Measurements from ENCODE around the gene GPR37. TPM values are rescaled to one million over a fixed set of nuclear protein-coding genes. Genes with fewer than 3 reads are reported as not detected.

GPR37 gene
- total RNA-seq, 2 donors from 2014 or later = 0.19 to 0.29 TPM

GRCh38 chr7:124751027-124751426, 14.6 kb downstream of the GPR37 start:
- intact Hi-C loops (cut with DNase I) = no loop called here
- DNase-seq (ENCODE audit: low spot score) = no peak

GRCh38 chr7:124747072-124747471, 18.5 kb downstream of the GPR37 start:
- intact Hi-C loops (cut with DNase I) = no loop called here

DNA sequence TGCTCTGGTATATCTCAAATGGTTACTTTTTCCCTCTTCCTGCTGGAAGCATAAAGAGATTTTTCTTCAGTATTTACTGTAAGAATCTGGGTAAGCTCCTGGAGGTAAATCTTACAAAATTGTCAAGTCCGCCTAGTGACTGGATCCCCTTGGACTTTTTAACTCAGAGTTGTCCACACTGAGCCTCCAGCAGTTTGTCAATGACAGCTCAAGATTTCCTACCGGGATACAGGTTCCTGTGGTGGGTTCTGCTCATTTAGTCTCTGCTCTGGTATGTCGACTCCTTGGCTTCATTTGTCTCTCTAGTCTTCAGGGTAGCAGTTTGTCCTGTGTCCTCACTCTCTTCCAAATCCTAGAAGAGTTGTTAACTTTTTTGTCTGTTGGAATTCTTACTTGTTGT, 27.0 kb downstream of the GPR37 start:
- intact Hi-C loops (cut with DNase I) = no loop called here
- no peak for DNase-seq (ENCODE audit: low spot score)

More at GRCh38 chr7:124747072-124747471, 18.5 kb downstream of the GPR37 start:
- DNase-seq (ENCODE audit: low spot score) = no peak

DNA sequence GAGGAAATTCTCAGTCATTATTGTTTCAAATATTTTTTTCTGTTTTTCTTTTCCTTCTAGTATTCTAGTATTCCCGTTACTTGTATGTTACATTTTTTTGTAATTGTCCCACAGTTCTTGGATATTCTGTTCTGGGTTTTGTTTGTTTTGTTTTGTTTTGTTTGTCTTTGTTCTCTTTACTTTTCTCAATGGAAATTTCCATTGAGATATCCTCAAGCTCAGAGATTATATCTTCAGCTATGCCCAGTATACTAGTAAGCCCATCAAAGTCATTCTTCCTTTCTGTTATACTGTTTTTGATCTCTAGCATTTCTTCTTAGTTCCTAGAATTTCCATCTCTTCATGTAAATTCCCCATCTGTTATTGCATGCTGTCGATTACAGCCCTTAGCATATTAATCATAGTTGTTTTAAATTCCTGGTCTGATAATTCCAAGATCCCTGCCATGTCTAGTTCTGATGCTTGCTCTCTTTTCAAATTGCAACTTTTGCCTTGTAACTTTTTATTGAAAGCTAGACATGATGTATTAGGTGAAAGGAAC, 27.8 kb downstream of the GPR37 start:
- intact Hi-C loops (cut with DNase I) = no loop called here
- no peak for DNase-seq (ENCODE audit: low spot score)

- DNase-seq (ENCODE audit: low spot score) = no peak
- intact Hi-C loops (cut with DNase I) = no loop called here
Observed at GRCh38 chr7:124728610-124729009, 37.0 kb downstream of the GPR37 start.

DNA sequence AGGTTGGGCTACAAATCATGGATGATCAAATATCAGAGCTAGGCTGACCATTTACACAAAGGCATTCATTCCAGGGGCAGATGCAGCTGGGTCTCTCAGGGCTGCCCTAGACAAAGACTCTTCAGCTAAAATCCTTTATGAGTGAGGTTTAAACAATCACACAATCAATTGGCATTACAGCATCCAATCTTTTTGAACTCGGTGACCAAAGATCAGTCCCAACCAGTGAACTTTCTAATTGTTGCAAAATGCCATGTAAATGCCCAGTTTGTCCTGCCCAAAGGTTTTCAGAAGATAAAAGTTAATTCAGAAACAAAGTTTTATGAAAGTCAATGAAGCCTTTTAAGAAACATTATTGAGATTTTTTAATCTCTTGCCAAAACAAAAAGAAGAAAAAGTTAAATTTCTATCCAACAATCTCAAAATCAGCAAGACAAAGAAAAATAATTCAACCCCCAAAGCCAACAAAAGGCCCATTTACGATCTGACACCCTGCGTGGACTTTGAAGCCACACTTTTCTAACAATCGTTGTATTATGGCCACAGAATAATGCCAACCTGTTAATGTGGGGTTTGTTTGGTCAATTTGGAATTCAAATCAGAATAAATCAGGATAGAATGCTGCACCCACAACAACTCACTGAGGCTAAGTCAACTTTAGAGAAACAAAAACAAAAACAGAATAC, 40.9 kb downstream of the GPR37 start:
- DNase-seq (ENCODE audit: low spot score) = no peak
- intact Hi-C loops (cut with DNase I) = no loop called here

- intact Hi-C loops (cut with DNase I) = no loop called here
- DNase-seq (ENCODE audit: low spot score) = no peak
Observed at GRCh38 chr7:124724079-124724478, 41.5 kb downstream of the GPR37 start.

DNA sequence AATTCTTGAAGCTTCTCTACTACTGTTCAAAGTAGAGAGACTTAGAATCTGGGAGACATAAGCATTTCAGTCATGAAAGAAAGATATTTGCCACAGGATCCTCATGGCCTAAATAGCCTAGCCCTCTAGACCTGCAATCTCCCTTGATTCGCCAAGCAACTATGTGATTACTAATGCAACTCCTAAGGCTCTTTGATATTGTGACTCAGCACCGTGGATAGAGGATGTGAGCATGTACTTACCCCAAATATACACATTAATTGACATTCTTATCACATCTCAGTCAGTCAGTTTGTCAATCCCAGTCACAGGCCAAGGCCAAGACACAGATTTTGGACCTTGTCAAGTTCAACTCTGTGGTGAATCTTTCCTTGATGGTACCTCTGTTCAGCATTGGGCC, 42.6 kb downstream of the GPR37 start:
- intact Hi-C loops (cut with DNase I) = no loop called here

GRCh38 chr7:124722292-124722691, 43.3 kb downstream of the GPR37 start:
- intact Hi-C loops (cut with DNase I) = no loop called here

More for the DNA sequence above, 42.6 kb downstream of the GPR37 start:
- no peak for DNase-seq (ENCODE audit: low spot score)

GRCh38 chr7:124720195-124720594, 45.4 kb downstream of the GPR37 start:
- intact Hi-C loops (cut with DNase I) = no loop called here
- no peak for DNase-seq (ENCODE audit: low spot score)

More at GRCh38 chr7:124722292-124722691, 43.3 kb downstream of the GPR37 start:
- DNase-seq (ENCODE audit: low spot score) = no peak

DNA sequence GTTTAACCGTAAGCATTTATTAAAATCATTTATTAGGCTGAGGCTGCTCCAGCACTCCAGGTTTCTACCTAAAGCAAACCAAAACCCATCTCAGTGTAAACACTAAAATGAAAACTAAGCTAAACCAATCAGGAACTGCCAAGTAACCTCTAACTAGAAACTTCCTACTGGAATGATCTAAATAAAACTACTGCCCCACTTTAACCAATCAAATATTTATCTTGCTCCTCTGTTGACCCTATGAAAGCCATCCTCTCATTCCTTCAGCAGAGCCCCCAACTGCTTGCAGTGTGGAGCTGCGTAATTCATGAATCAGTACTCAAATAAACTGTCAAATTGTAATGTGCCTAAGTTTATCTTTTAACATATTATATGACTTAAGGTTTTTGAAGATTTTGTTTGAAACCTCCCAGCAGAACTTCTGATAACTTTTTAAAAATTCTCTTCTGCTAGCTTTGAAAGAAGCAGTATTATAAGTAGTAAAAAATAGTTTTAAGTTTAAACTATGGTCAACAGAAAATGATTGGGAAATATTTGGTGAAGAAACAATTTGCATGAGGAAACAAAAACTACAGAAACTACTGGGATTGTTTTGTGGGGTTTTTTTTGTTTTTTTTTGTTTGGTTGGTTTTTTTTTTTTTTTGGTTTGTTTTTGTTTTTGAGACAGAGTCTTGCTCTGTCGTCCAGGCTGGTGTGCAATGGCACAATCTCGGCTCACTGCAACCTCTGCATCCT, 47.4 kb downstream of the GPR37 start:
- DNase-seq (ENCODE audit: low spot score) = no peak
- intact Hi-C loops (cut with DNase I) = no loop called here

DNA sequence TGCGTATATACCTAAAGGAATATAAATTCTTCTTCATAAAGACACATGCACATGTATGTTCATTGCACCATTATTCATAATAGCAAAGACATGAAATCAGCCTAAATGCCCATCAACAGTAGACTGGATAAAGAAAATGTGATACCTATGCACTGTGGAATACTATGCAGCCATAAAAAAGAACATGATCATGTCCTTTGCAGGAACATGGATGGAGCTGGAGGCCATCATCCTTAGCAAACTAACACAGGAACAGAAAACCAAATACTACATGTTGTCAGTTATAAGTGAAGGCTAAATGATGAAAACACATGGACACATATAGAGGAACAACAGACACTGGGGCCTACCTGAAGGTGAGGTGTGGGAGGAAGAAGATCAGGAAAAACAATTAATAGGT, 48.7 kb downstream of the GPR37 start:
- intact Hi-C loops (cut with DNase I) = no loop called here

DNA sequence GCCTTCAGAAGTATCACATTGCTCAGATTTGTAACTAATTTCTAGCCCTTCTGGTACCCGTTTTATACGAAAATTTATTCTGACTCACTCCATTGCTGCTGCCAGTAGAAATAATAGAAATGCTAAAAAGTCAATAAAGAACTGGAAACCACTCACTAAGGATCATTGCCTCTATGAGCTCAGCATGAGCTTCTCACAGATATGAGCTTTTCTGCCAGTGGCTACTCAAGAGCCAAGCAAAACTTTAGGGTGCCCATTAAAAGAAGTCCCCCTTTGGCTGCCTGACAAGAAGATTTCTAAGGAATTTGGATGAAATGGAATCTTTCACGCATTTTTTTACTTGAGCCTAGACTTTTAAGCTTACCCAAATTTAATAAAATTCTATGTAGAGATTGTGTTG, 52.5 kb downstream of the GPR37 start:
- DNase-seq (ENCODE audit: low spot score) = no peak
- intact Hi-C loops (cut with DNase I) = no loop called here

More for the DNA sequence above, 48.7 kb downstream of the GPR37 start:
- no peak for DNase-seq (ENCODE audit: low spot score)

DNA sequence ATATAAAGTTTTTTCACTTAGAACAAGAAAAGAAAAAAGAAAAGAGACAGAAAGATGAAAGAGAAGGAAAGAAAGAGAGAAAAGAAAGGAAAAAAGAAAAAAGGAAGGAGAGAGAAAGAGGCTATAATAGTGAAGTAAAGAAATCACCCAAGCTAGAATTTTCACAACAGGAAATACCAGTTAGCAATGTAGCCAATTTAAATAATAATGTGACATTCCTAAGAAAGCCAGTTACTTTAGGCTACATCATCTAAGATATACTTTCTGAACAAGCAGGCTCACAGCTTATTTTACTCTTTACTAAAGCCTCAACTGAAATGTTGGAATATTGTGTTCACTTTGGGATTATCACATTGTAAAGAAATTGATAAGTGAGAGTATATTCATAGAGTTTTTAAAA, 53.6 kb downstream of the GPR37 start:
- no peak for DNase-seq (ENCODE audit: low spot score)
- intact Hi-C loops (cut with DNase I) = no loop called here

DNA sequence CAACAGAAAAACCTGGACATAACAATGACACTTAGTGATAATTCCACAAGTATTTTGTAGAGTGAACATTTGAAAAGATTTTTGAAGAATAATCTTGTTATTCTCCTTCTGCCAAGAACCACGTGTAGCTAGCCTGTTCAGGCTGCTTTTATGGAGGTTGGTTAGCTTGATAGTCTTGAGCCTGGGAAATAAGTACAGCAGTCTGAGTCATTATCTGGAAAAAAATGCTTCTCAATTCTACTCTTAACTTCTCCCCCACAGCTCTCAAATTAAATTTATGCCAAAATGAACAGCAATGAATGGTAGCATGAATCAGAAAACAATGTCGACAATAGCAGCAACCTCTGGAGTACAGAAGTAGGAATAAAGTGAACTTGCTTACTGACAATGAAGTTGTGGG, 63.2 kb downstream of the GPR37 start:
- no peak for DNase-seq (ENCODE audit: low spot score)
- intact Hi-C loops (cut with DNase I) = no loop called here

DNA sequence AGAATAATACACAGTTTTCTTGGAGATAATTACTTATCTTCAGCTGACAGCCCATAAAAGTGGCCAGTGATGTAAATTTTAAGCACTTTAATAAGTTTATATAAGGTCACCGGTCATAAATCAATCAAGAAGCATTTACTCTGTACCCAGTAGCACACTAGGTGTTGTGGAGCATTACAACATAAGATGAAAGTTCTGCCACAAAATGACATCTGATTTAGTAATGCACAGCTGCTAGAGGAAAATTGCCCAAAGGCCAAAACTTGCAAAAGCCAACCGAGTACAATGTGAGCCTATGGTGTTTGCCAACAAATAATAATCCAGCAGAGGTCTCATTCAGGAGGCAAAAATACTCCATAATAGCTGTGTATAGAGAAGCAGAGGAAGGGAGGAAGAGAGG, 63.6 kb downstream of the GPR37 start:
- intact Hi-C loops (cut with DNase I) = no loop called here
- DNase-seq (ENCODE audit: low spot score) = no peak

GRCh38 chr7:124700655-124701054, 64.9 kb downstream of the GPR37 start:
- intact Hi-C loops (cut with DNase I) = no loop called here
- no peak for DNase-seq (ENCODE audit: low spot score)

DNA sequence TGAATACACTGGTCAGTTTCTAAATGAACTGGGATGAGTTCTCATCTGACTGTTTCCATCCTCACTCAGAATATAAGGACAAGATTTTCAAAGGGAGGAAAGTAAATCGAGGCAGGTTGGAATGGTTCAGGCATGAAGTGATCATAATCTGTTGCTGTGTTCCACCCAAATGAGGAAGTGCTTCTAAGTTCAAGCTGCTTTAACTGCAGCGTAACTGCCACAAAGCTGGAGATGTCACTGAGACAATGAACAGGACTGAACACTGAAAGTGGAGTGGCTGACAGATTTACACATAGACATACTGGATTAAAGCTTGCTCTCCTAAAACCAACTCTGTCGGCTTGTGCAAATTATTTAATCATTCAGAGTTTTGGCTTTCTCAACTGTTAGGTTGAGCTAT, 66.6 kb downstream of the GPR37 start:
- DNase-seq (ENCODE audit: low spot score) = no peak
- intact Hi-C loops (cut with DNase I) = no loop called here

DNA sequence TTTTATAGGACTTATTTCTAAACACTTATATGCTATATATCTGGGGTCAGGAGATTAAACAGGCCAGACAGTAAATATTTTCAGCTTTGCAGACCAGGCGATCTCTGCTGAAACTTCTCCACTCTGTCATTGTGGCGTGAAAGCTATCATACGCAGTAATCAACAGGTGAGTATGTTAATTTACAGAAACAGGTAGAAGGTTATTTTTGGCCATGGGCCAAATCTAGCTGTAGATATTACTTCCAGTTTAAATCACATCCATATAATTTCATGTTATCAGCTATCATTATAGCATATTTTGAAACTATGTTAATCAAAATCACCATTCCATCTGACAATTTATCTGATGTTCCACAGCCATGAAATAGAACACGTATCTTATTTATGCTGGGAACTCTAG, 67.8 kb downstream of the GPR37 start:
- no peak for DNase-seq (ENCODE audit: low spot score)
- intact Hi-C loops (cut with DNase I) = no loop called here
